Hematopoietic multipotent progenitor cell treated with erythropoietin and hydrocortisone succinate and interleukin-3 and kit ligand, for 17 days (in vitro differentiated cells): ENCODE measurements around the gene IRF2.
A peak's percentile ranks its signal among the peaks of the same experiment; 100 is the strongest.

Experiments used
- DNase-seq: peaks from one replicate; pipeline ENCODE4 v3.0.0-alpha.2; 2015; ENCODE audit warnings: low spot score

IRF2 gene

GRCh38 chr4:184474263-184475095 lies at the start of gene IRF2:
Gene IRF2, minus strand, starts transcription at chr4:184474550. Its CDS starts 45,486 bp downstream, at chr4:184429064.
- DNase-seq: peak; percentile 95

- no peak for DNase-seq
These were observed 41.3 kb upstream of the IRF2 start for GRCh38 chr4:184515606-184516005.

- DNase-seq: no peak
These were observed 40.0 kb upstream of the IRF2 start for GRCh38 chr4:184514121-184514988.

- DNase-seq: no peak
These were observed 39.4 kb upstream of the IRF2 start for GRCh38 chr4:184513802-184514120.

GRCh38 chr4:184511156-184511555 lies 36.8 kb upstream of the IRF2 start:
- no peak for DNase-seq

GRCh38 chr4:184510401-184510800 lies 36.1 kb upstream of the IRF2 start:
- DNase-seq: no peak

GRCh38 chr4:184506527-184507121 lies 32.3 kb upstream of the IRF2 start:
- DNase-seq: peak; percentile 24

GRCh38 chr4:184504385-184504784 lies 30.0 kb upstream of the IRF2 start:
- no peak for DNase-seq

GRCh38 chr4:184503869-184504300 lies 29.5 kb upstream of the IRF2 start:
- no peak for DNase-seq

- DNase-seq: no peak
These were observed 26.6 kb upstream of the IRF2 start for GRCh38 chr4:184500748-184501589.

GRCh38 chr4:184499996-184500395 lies 25.6 kb upstream of the IRF2 start:
- DNase-seq: no peak

GRCh38 chr4:184498598-184498997 lies 24.2 kb upstream of the IRF2 start:
- DNase-seq: no peak

GRCh38 chr4:184489771-184490170 lies 15.4 kb upstream of the IRF2 start:
- no peak for DNase-seq

GRCh38 chr4:184487503-184487902 lies 13.2 kb upstream of the IRF2 start:
- DNase-seq: no peak

GRCh38 chr4:184485279-184485678 lies 10.9 kb upstream of the IRF2 start:
- DNase-seq: no peak

- no peak for DNase-seq
These were observed 7.2 kb upstream of the IRF2 start for GRCh38 chr4:184481544-184481943.

- no peak for DNase-seq
These were observed 5.2 kb upstream of the IRF2 start for GRCh38 chr4:184479516-184479950.

GRCh38 chr4:184477201-184477999 lies 3.0 kb upstream of the IRF2 start:
- DNase-seq: peak; percentile 13

- DNase-seq: no peak
These were observed 2.3 kb upstream of the IRF2 start for GRCh38 chr4:184476695-184477094.

- no peak for DNase-seq
These were observed 1.1 kb upstream of the IRF2 start for GRCh38 chr4:184475498-184475897.

- peak; percentile 76 for DNase-seq
These were observed 729 bp upstream of the IRF2 start for GRCh38 chr4:184475096-184475461.
